ENCODE measurements around the gene THAP10.
"Not testable (repeated sequence)": the region's sequence is repeated elsewhere in the genome, so short reads cannot be mapped to it uniquely, and the experiment has no call there.

THAP10 gene

DNA sequence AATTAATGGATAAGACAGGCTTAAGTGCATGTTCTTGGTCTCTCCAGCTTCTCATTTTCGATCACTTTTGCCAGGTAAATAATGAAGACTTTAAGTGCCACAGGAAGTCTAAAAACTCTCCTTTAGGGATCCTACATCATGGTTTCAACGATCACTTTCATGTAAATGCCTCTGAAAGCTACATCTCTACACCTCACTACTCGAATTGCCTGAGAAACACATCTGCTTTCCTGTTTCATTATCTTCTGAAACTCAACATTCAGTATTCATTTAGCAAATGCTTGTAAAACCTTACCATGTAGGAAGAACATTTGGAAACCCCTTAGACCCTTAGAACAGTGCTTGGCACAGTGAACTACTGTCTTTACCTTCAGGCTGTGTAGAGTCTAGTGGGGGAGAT is 16.2 kb downstream of the THAP10 start:
- no peak for DNase-seq

- DNase-seq: no peak
Observed at GRCh38 chr15:70875001-70875782, 17.0 kb downstream of the THAP10 start.

DNA sequence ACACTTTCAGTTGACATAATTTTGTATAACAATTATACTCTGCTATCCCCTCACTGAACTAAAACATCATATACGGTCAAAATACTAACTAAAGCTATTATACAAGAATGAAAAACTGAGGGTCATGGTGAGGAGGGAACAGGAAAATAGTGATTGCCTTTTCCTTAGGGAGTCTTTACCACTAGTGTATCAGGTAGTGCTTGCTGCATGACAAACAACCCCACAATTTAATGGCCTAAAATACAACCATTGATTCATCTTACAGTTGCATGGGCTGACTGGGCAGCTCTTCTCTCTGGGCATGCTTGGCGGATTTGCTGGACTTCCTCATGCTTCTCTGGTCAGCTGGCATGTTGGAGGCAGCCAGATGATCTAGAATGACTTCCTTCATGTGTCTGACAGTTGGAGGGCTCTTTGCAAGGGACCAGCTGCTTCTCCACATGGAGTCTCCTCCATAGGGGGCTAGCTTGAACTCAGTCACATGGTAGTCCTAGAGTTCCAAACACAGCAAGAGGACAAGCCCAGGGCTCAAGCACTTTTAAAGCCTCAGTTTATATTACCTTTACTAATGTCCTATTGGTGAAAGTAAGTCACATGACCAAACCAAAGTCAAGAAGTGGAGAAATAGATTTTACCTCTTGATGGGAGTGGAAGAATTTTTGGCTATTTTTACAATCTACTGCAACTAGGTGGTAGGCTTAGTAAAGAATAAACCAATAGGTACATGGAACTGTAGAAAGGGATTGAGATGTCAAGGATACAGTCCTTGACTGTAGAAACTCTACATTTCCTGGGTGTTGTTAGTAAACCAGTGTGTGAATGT is 18.8 kb downstream of the THAP10 start:
- no peak for DNase-seq

DNA sequence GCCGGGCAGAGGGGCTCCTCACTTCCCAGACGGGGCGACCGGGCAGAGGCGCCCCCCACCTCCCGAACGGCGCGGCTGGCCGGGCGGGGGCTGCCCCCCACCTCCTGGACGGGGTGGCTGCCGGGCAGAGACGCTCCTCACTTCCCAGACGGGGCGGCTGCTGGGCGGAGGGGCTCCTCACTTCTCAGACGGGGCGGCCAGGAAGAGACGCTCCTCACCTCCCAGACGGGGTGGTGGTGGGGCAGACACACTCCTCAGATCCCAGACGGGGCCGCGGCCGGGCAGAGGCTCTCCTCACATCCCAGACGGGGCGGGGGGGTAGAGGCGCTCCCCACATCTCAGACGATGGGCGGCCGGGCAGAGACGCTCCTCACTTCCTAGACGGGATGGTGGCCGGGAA is 20.7 kb downstream of the THAP10 start:
- not testable (repeated sequence) for DNase-seq

GRCh38 chr15:70870051-70870450 is 22.2 kb downstream of the THAP10 start:
- no peak for DNase-seq

DNA sequence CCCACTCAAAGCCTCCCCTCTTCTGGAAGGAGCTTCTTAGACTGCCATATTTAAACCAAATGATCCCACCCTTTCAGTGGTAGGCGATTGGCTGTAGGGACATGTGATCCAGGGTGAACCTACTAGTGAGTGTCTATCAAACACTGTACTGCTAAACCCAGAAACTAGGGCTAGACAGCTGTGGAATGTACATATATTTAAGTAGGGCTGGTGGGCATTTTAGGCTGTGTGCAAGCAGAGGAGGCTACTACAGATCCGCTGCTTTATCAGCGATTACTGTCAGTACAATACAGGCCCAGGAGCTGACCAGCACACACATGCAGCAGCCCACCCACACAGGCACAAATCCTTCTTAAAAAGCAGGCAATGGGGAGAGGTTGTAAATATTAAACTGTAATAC is 22.9 kb downstream of the THAP10 start:
- no peak for DNase-seq

DNA sequence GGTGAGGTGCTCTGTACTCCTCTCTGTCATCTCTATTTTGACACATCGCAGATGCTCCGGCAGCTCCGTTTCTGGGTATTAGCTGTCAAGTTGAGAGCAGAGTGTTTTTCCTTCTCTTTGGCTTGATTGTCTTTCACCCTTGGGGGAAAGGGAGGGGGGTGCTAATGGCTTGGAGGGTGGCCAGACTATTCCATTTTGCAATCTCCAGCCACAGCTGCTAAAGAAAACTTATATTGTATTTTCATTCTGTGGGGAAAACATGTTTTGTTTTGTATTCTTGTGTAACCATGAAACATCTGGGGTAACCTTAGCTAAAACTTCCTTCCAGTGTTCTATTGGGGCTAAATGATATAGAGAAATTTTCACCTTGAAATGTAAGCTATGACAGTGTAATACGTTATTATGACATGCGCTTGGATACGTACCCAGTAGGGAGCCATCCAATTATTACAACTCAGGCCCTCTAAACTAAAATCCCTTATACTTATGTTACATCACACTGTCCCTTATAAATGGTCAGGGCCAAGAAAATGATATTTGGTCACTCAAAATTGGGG is 24.2 kb downstream of the THAP10 start:
- no peak for DNase-seq

- no peak for DNase-seq
Observed at GRCh38 chr15:70866982-70867641, 25.1 kb downstream of the THAP10 start.

DNA sequence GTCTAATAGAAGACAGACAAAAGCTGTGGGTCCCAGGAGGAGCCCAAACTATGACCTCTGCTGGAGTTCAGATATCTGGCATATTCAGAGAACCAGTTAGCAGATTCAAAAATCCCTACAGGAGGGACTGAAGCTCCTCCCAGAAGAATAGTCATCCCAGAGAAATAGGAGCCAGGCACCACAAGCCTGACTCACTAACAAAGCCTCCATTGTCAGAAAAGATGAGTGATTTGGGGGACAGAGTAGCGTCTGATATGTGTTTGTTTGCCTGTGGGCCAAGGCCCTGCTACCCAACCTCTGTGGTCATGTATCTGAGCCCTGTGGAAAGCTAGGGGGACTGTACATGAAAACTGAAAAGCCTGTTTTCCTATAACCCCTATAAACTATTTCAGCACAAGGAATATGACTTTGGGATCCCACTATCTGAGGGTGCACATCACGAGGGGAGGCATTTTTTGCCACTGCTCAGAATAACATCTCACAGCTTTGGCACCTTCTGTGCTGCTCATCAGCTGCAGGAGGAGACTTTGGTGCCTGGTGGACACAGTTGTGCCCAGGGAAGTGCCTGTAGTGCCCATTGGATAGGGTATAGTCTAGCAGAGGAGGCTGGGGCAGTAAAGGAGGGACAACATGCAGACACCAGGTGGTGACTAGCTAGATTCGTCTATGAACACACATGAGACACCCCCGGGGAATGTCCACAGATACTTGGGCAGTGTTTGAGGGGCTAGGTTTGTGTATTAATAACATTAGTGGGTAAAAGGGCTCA is 28.6 kb downstream of the THAP10 start:
- no peak for DNase-seq

- DNase-seq: no peak
Observed at GRCh38 chr15:70859998-70860397, 32.2 kb downstream of the THAP10 start.

DNA sequence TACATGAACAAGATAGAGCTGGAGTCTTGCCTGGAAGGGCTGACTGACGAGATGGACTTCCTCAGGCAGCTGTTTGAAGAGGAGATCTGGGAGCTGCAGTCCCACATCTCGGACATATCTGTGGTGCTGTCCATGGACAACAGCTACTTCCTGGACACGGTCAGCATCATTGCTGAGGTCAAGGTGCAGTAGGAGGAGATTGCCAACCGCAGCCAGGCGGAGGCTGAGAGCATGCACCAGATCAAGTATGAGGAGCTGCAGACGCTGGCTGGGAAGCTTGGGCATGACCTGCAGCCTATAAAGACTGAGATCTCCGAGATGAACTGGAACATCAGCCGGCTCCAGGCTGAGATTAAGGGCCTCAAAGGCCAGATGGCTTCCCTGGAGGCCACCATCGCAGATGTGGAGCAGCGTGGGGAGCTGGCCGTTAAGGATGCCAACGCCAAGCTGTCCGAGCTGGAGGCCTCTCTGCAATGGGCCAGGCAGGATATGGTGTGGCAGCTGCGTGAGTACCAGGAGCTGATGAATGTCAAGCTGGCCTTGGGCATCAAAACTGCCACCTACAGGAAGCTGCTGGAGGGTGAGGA is 32.8 kb downstream of the THAP10 start:
- no peak for DNase-seq

DNA sequence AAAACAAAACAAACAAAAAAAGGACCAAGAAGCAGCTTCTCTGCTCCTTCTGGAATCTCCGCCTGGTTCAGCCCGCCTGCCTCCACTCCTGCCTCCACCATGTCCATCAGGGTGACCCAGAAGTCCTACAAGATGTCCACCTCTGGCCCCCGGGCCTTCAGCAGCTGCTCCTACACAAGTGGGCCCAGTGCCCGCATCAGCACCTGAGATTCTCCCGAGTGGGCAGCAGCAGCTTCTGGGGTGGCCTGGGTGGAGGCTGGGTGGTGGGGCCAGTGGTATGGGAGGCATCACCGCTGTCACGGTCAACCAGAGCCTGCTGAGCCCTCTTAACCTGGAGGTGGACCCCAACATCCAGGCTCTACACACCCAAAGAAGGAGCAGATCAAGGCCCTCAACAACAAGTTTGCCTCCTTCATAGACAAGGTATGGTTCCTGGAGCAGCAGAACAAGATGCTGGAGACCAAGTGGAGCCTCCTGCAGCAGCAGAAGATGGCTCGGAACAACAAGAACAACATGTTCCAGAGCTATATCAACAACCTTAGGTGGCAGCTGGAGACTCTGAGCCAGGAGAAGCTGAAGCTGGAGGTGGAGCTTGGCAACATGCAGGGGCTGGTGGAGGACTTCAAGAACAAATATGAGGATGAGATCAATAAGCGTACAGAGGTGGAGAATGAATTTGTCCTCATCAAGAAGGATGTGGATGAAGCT is 33.5 kb downstream of the THAP10 start:
- DNase-seq: not testable (repeated sequence)

- DNase-seq: no peak
Observed at GRCh38 chr15:70857562-70858285, 34.5 kb downstream of the THAP10 start.

DNA sequence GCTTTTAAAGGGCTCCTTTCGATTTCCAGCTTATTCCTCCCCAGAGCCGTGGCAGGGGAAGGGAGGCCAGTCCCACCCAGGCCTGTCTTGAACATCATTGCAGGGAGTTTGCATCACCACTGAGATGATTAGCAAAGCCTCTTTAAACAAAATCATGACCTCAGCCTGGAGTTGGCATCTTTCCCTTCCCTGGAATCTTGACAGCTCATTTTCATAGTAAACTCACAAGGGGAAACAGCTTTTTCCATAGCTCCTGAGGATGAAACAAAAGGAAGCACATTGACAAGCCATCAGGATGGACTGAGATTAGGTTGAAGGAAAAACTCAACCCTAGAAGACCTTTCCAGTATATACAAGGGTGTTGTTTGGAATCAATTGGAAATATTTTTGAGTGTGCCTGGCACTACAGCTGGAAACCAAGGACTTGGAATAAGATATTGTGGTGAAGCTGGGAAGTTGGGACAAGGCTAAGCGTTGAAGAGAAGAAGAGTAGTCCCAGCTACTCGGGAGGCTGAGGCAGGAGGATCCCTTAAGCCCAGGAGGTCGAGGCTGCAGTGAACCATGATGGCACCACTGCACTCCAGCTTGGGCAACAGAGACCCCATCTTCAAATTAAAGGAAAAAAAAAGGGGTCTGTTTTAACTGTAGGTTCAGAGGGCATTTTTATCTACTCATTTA is 35.2 kb downstream of the THAP10 start:
- DNase-seq: no peak

DNA sequence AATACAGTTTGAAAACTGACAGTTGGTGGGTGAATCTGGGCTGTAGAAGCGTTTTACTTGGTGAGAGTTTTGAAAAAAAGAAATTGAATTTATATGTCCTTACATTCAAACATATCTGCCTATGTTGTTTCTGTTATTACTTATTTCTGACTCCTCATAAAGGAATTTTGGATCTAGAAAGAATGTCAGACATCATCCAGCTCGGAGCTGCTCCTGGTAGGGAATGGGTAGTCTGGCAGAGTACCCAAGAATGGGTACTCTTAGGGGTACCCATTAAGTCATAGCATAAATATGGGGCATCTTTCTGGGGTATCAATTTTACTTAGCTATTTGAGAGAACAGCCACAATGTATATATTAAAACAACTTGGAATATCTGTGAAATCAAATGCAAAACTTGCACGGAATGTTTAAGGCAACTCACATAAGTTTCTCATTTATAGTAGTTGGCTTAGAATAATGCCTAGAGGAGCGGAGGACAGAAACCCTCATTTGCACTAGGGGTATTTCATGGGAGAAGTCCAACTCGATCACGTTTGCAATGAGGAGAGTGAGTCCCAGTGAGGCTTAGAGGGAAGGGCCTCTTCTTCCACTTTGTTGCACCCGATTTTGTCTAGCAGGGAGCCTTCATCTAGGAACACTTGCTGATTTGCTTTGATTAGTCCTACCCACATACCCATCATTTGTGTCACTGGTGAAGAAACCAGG is 35.9 kb downstream of the THAP10 start:
- peak; percentile 22 for DNase-seq

- DNase-seq: no peak
Observed at GRCh38 chr15:70855764-70856163, 36.5 kb downstream of the THAP10 start.

DNA sequence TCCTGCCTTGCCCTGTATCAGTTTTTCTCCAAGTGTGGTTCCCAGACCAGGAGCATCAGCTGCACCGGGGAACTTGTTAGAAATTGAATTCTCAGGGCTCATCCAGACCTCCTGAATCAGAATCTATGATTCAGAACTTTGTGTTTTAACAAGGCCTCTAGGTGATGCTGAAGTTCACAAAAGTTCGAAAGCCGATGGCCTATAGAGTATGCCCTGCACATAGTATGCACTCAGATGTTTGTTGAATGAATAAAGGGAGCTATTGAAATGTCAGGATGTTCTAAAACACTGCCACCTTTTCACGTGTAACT is 37.6 kb downstream of the THAP10 start:
- no peak for DNase-seq

- DNase-seq: peak; percentile 82
Observed at GRCh38 chr15:70853973-70854665, 38.1 kb downstream of the THAP10 start, which contains the start of gene LARP6. Gene LARP6, minus strand, starts transcription at chr15:70854157. Its CDS starts 69 bp downstream, at chr15:70854088.

Data from retina (tissue), 1 donor.